GM18502 (cell line): ENCODE data around the gene UST.
"Not testable (repeated sequence)": the region's sequence is repeated elsewhere in the genome, so short reads cannot be mapped to it uniquely, and the experiment has no call there.

Source experiments
- ATAC-seq: cut with Tn5 transposase; IDR thresholded peaks from one replicate; pipeline ENCODE4 v1.9.1; 2021; ENCODE audit warnings: mild to moderate bottlenecking; ENCODE audit not compliant: unreplicated experiment, poor library complexity

UST gene

GRCh38 chr6:148964467-148964866 lies 217.6 kb downstream of the UST start:
- ATAC-seq, result no peak

GRCh38 chr6:148965287-148965686 lies 218.5 kb downstream of the UST start:
- no peak for ATAC-seq

DNA sequence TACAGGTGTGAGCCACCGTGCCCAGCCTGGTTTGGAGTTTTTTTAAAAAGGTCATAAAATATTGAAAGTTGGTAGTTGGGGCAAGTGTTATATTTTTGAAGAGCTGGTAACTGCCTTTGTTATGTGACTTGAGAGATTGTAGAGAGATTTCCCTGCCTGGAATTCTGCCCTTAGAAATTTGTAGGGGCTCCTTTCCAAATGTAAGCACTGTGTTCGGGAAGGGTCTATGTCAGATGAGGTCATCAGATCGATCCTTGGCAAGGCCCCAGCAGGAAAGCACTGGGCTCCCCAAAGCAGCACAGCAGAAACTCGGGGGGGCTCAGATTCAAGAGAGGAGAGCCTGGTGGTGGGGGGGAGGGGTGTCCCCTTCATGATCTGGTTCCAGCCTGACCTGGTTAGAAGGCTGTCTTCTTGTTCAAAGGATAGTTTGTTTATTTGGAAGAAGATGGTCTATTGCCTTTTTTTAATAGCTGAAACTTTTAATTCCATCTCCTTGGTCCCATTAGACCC lies 220.2 kb downstream of the UST start:
- no peak for ATAC-seq

DNA sequence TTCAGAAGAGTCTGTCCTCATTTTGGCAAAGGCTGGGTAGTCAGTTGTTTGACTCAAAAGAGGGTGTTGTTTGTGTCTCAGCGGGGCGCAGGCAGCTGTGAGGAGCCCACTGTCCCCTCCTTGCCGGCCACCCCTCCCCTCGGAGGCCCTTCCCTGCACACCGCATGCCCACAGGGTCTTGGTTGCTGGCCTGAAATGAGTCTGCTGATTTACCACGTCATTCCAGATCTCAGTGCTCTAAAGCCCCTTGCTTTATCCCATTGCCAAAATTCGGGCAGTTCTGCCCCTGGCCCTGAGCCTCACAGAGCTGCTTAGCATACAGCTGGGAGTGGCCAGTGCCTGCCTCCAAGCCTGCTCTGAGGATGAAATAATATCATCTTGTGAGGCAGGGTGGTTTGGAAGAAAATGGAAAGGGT lies 220.7 kb downstream of the UST start:
- no peak for ATAC-seq

GRCh38 chr6:148968771-148969602 lies 222.2 kb downstream of the UST start:
- ATAC-seq, result no peak

DNA sequence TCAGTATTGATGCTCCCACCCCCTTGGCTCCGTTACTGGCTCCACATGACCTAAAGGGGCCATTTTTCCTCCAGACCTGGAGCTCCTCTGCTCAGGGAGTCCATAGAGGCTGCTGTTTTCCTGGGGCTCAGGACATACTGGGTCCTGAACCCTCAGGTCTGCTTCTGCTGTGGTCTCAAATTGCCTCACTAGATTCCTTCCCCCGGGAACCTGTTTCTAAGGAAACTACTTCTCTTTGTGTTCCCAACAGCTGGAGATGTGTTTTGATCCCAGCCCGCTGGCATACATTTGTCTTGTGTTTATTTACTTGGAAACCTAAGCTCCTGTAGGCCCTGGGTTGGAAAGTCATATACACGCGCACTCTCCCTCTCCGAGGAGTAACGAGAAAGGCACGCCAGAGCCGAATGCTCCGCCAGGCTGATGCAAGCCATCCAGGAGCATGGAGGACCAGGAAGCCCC lies 222.8 kb downstream of the UST start:
- no peak for ATAC-seq

- no peak for ATAC-seq
These were observed 224.4 kb downstream of the UST start for GRCh38 chr6:148971031-148971927.

GRCh38 chr6:148972481-148972880 lies 225.7 kb downstream of the UST start:
- ATAC-seq, result peak; percentile 92

DNA sequence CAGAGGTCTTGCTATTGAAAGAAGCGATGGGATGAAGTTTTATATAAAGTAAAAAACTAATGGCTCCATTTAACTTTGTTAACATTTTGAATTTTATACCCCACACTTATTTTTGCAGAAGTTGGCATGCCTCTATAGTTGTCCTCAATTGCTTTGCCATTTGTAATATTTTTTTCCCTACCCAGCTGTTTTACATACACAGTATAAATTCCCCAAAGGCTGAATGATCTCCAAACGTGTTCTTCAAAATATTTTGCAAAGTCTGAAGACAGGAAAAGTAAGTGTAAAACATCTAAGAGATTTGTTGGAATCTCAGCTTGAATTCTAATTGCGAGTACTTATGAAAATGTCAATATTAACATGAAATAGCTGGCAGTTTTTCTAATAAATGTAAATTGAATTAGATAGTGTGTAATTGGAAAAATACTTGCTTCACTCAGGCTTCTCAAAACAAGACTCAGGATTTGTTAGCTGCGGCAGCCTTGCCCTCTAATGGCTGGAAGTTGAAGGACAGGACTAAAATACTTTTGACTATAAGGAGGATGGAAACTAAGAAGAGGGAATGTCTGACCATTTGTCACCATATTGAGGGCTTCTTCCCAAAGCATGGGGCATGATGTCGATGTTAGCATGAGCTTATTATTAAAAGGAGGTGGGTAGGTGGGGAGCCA lies 226.8 kb downstream of the UST start:
- no peak for ATAC-seq

DNA sequence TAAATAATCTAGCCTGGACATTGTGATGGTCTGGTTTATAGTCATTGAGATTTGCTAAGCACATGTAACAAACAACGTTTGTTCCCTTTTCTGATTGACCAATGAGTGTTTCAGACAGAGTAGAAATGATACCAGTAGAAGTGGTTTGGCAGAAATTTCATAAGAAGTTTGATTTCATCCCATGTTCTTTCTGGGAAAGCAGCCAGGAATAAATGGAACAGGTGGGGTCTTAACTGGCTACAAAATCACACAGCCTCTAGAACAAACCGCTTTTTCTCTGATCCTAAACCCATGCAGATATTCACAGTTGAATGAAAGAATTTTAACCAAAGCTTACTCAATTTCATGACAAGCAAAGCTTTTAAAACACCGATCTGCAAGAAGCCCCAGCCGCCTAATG lies 227.5 kb downstream of the UST start:
- ATAC-seq, result no peak

DNA sequence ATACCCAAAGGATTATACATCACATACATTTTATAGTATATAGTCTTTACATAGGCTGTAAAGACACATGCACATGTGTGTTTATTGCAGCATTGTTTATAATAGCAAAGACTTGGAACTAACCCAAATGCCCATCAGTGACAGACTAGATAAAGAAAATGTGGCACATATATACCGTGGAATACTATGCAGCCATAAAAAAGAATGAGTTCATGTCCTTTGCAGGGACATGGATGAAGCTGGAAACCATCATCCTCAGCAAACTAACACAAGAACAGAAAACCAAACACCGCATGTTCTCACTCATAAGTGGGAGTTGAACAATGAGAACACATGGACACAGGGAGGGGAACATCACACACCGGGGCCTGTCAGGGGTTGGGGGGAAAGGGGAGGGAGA lies 231.5 kb downstream of the UST start:
- not testable (repeated sequence) for ATAC-seq

GRCh38 chr6:148979014-148979901 lies 232.4 kb downstream of the UST start:
- no peak for ATAC-seq

DNA sequence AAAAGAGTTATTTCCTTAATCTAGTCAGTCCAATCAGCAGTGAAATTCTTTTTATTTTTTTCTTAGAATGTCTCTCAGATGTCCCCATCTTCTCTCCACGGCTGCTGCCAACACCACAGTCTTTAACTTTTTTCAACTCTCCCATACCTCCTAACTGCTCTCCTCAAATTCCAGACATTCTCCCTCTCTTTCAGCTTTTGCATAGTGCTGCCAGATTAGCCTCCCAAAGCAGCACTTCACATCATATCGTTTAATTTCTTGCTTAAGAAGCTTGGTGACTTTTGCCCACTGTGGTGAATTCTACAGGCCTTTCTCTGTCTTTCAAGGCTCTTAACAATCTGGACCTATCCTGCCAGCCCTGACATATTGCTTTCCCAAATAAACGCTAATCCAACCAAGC lies 233.4 kb downstream of the UST start:
- no peak for ATAC-seq

GRCh38 chr6:148981515-148981914 lies 234.7 kb downstream of the UST start:
- no peak for ATAC-seq

GRCh38 chr6:148983101-148983761 lies 236.4 kb downstream of the UST start:
- ATAC-seq, result no peak

GRCh38 chr6:148983966-148984365 lies 237.1 kb downstream of the UST start:
- no peak for ATAC-seq

DNA sequence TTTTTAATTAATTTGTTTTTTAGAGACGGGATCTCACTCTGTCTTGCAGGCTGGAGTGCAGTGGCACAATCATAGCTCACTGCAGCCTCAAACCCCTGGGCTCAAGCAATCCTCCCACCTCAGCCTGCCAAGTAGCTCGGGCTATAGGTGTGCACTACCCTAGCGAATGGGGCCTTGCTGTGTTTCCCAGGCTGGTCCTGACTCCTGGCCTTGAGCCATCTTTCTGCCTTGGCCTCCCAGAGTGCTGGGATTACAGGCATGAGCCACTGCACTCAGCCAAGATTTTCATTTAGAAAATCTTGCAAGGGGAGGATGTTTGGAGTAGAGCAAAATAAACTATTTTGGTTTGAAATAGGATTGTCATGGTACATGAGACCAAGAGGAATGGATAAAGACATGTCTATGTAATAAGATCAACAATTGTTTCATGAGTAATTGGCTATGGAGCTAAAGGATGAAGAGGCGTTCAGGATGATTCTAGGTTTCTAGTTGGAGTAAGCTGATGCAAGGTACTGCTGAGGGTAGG lies 237.8 kb downstream of the UST start:
- no peak for ATAC-seq

DNA sequence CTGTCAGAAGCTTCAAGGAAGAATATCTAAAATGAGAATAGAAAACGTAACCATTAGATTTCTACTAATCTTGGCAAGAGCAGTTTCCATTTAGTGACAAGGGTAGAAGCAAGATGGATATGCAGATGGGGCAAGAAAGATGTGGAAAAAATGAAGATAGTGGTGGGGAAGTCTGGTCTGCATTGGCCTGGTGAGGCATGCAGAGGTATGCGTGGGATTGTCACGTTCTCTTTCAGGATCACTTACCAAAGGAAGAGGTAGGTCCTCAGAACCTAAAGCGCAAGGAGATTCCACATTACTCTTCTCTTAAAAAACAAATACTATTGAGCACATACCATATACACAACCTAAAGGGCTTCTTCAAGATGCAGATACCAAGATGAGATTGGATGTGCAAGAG lies 238.7 kb downstream of the UST start:
- no peak for ATAC-seq

- ATAC-seq, result no peak
These were observed 239.8 kb downstream of the UST start for GRCh38 chr6:148986608-148987007.
